Panc1 (cell line): ENCODE results near the gene CDCA4. TPM values are rescaled to one million over a fixed set of nuclear protein-coding genes. Genes with fewer than 3 reads are reported as not detected.

Experiments used
- ATAC-seq: fragments of 200-7000 bp; cut with Tn5 transposase; 2 replicates; pipeline ENCODE4 v1.9.1; 2020; ENCODE audit warnings: mild to moderate bottlenecking, moderate library complexity
- BruUV-seq: library from RNA; stranded (reverse); fragments of 400-500 nt; replicated peaks from 2 replicates; lab custom pipeline; 2021; lab: Mats Ljungman, UMichigan
- CTCF ChIA-PET: fragments of 300-600 bp; sonication (Branson Sonifier 250); formaldehyde crosslinking; loops from one replicate; lab custom pipeline; 2022; ENCODE audit warnings: antibody characterized with exemption; lab: Charles Lee
- POLR2A ChIA-PET: fragments of 300-600 bp; sonication (Branson Sonifier 250); formaldehyde crosslinking; loops from one replicate; lab custom pipeline; 2022; ENCODE audit warnings: antibody characterized with exemption; lab: Charles Lee
- DNase-seq: peaks from one replicate; pipeline ENCODE4 v3.0.0-alpha.2; 2010; ENCODE audit warnings: low read depth, low spot score
- H3K27ac ChIP-seq: 2 replicates; pipeline ENCODE4 v1.5.1; 2011; ENCODE audit warnings: mild to moderate bottlenecking, low read length, inconsistent platforms
- H3K27me3 ChIP-seq: fragments of 200-500 bp; sonication (Bioruptor generic); 2 replicates; pipeline ENCODE4 v1.6.0; 2014; ENCODE audit warnings: low read length, inconsistent platforms; ENCODE audit not compliant: control insufficient read depth, insufficient read depth
- H3K36me3 ChIP-seq: fragments of 200-500 bp; sonication (Bioruptor generic); 2 replicates; pipeline ENCODE4 v1.5.1; 2014; ENCODE audit warnings: inconsistent platforms, mild to moderate bottlenecking, low read length, moderate library complexity; ENCODE audit not compliant: control insufficient read depth, insufficient read depth
- H3K4me1 ChIP-seq: 2 replicates; pipeline ENCODE4 v1.5.1; 2011; ENCODE audit warnings: inconsistent platforms, mild to moderate bottlenecking, low read length, moderate library complexity; ENCODE audit not compliant: control insufficient read depth, insufficient read depth
- H3K4me3 ChIP-seq, 2 experiments: 2 replicates each; pipeline ENCODE4 v1.5.1; 2011 to 2012; ENCODE audit warnings: low read depth in 2 of 2, low read length in 2 of 2, mild to moderate bottlenecking in 2 of 2, inconsistent platforms in 1 of 2, moderate library complexity in 1 of 2
- H3K9me3 ChIP-seq: fragments of 200-500 bp; sonication (Bioruptor generic); 2 replicates; pipeline ENCODE4 v1.5.1; 2014; ENCODE audit warnings: low read depth, mild to moderate bottlenecking, inconsistent platforms, low read length, moderate library complexity; ENCODE audit not compliant: control insufficient read depth, insufficient read depth
- CTCF ChIP-seq: fragments of 450-650 bp; IDR thresholded peaks from 2 replicates; pipeline ENCODE4 v1.5.1; 2017; ENCODE audit warnings: mild to moderate bottlenecking
- POLR2AphosphoS5 ChIP-seq: IDR thresholded peaks from 2 replicates; pipeline ENCODE4 v1.6.1; 2012; ENCODE audit warnings: mild to moderate bottlenecking, low read depth, low read length, moderate library complexity
- REST ChIP-seq, 2 experiments: IDR thresholded peaks; 2 replicates each; pipeline ENCODE4 v1.6.1; 2011 to 2012; ENCODE audit warnings: low read depth in 2 of 2, control low read depth in 1 of 2, low read length in 1 of 2, mild to moderate bottlenecking in 1 of 2, moderate library complexity in 1 of 2; ENCODE audit not compliant: insufficient read depth in 1 of 2
- SIN3A ChIP-seq: IDR thresholded peaks from 2 replicates; pipeline ENCODE4 v1.6.1; 2012; ENCODE audit warnings: low read depth, mild to moderate bottlenecking, low read length, moderate library complexity, borderline replicate concordance; ENCODE audit not compliant: insufficient read depth
- TCF7L2 ChIP-seq: IDR thresholded peaks from 2 replicates; pipeline ENCODE4 v1.6.1; 2011; ENCODE audit warnings: mild to moderate bottlenecking, low read depth, low read length, inconsistent platforms
- in situ Hi-C: cut with HindIII; loops from 2 replicates; pipeline ENCODE4 v1.10.0; 2016; ENCODE audit warnings: low sequenced_read_pairs, low pct_unique_long_range_greater_than_20kb
- intact Hi-C: fragments of 100-400 bp; cut with micrococcal nuclease; formaldehyde crosslinking; loops from one replicate; pipeline ENCODE4 v1.10.0; 2022; ENCODE audit not compliant: unreplicated experiment
- total RNA-seq: library from RNA; stranded (reverse); gene quantifications from one replicate; pipeline ENCODE4 v1.2.1, GENCODE V29; 2021; ENCODE audit not compliant: unreplicated experiment

CDCA4 gene
- total RNA-seq, 1 experiment from 2014 or later, result 39.9 TPM

GRCh38 chr14:105053421-105053820 is 32.5 kb upstream of the CDCA4 start:
- no peak for DNase-seq
- H3K27me3 ChIP-seq, result no peaks in the 10 kb centered on the region
- ChIA-PET POLR2A (interaction anchor here (0.7 kb wide), 1 partner anchor 130 kb away, joined by 10 read pairs; no protein-coding TSS in a partner anchor), CTCF (no interaction called here)
- no peaks in the 10 kb centered on the region for H3K36me3 ChIP-seq
- no TSS peak for BruUV-seq
- intact Hi-C loops, result no loop called here
- H3K4me3 ChIP-seq, result no peak overlapping the region
- H3K9me3 ChIP-seq, result no peaks in the 10 kb centered on the region
- no peak for ATAC-seq
- no peak overlapping the region for H3K27ac ChIP-seq
- TF ChIP-seq SIN3A, result no peak
- TF ChIP-seq CTCF, result no peak
- no peaks in the 10 kb centered on the region for H3K4me1 ChIP-seq
- in situ Hi-C loops, result no loop called here

- no peaks in the 10 kb centered on the region for H3K9me3 ChIP-seq
- no peak overlapping the region for H3K27ac ChIP-seq
- ChIA-PET POLR2A (no interaction called here), CTCF (no interaction called here)
- H3K4me1 ChIP-seq, result no peaks in the 10 kb centered on the region
- in situ Hi-C loops (no loop called here), intact Hi-C loops (no loop called here)
- BruUV-seq, result no TSS peak
- no peak overlapping the region for H3K4me3 ChIP-seq
- H3K36me3 ChIP-seq, result no peaks in the 10 kb centered on the region
- H3K27me3 ChIP-seq, result no peaks in the 10 kb centered on the region
- no peak for DNase-seq
- no peak for ATAC-seq
- TF ChIP-seq SIN3A (no peak), TCF7L2 (no peak), REST (IDR thresholded peaks at IDR 0.05; ENCODE audit: insufficient read depth in 1 of 2, low read depth in 2 of 2, low read length in 1 of 2) (no peak), POLR2AphosphoS5 (no peak), CTCF (no peak)
Measured at GRCh38 chr14:105052110-105052458, 31.2 kb upstream of the CDCA4 start.
